Measurements from ENCODE around the gene PRRT1. TPM values are rescaled to one million over a fixed set of nuclear protein-coding genes. Genes with fewer than 3 reads are reported as not detected.
A peak's percentile ranks its signal among the peaks of the same experiment; 100 is the strongest.
"Not testable (repeated sequence)": the region's sequence is repeated elsewhere in the genome, so short reads cannot be mapped to it uniquely, and the experiment has no call there.

The PRRT1 gene
- total and polyA plus RNA-seq, 2 experiments from 2014 or later = 0.10 to 4.0 TPM

- Histone ChIP-seq H3K9me2 (replicated peaks; ENCODE audit: insufficient read depth) (no peaks in the 10 kb centered on the region), H2AFZ (no peak overlapping the region), H3K27ac (peak overlapping the region; percentile 83), H3K4me1 (ENCODE audit: insufficient read depth) (peaks cover 30% of the 10 kb centered on the region), H3K4me2 (peak overlapping the region; percentile 64), H4K20me1 (ENCODE audit: insufficient read depth, poor library complexity, severe bottlenecking) (no peaks in the 10 kb centered on the region), H3K79me2 (no peaks in the 10 kb centered on the region), H3K27me3 (no peaks in the 10 kb centered on the region), H3K9me3 (ENCODE audit: low read depth) (no peaks in the 10 kb centered on the region), H3K36me3 (replicated peaks; ENCODE audit: insufficient read depth, low read depth) (no peaks in the 10 kb centered on the region), H3K4me3 (no peak overlapping the region)
- TF ChIP-seq EZH2 (IDR thresholded peaks at IDR 0.05; ENCODE audit: borderline replicate concordance) = no peak
- no peak for TF ChIP-seq EZH2phosphoT487 (IDR thresholded peaks at IDR 0.05; ENCODE audit: low read depth, severe bottlenecking, unreplicated experiment)
- no peak for TF ChIP-seq CTCF (IDR thresholded peaks at IDR 0.05; ENCODE audit: poor library complexity)
- DNase-seq (ENCODE audit: low spot score) = peak; percentile 63
- 5% methylated on average over 5 of the region's 15 CpGs for WGBS (ENCODE audit: low lambda C conversion rate, missing lambda C conversion rate)
Measured at GRCh38 chr6:32108094-32108627, 43.6 kb downstream of the PRRT1 start.

- Histone ChIP-seq H3K4me1 (ENCODE audit: insufficient read depth) (peaks cover 26% of the 10 kb centered on the region), H3K27me3 (no peaks in the 10 kb centered on the region), H3K9me3 (ENCODE audit: low read depth) (no peaks in the 10 kb centered on the region), H4K20me1 (ENCODE audit: insufficient read depth, poor library complexity, severe bottlenecking) (no peaks in the 10 kb centered on the region), H3K4me3 (no peak overlapping the region), H3K36me3 (replicated peaks; ENCODE audit: insufficient read depth, low read depth) (no peaks in the 10 kb centered on the region), H2AFZ (no peak overlapping the region), H3K27ac (peak overlapping the region; percentile 83), H3K9me2 (replicated peaks; ENCODE audit: insufficient read depth) (no peaks in the 10 kb centered on the region), H3K4me2 (peak overlapping the region; percentile 64), H3K79me2 (no peaks in the 10 kb centered on the region)
- TF ChIP-seq EZH2 (IDR thresholded peaks at IDR 0.05; ENCODE audit: borderline replicate concordance) (no peak), EZH2phosphoT487 (IDR thresholded peaks at IDR 0.05; ENCODE audit: low read depth, severe bottlenecking, unreplicated experiment) (no peak)
- WGBS (ENCODE audit: low lambda C conversion rate, missing lambda C conversion rate) = 87% methylated on average over 1 of the region's 1 CpG
- DNase-seq (ENCODE audit: low spot score) = peak; percentile 4
Measured at GRCh38 chr6:32107406-32107805, 44.3 kb downstream of the PRRT1 start.

- H3K4me3 ChIP-seq = no peak overlapping the region
- TF ChIP-seq EZH2phosphoT487 (IDR thresholded peaks at IDR 0.05; ENCODE audit: low read depth, severe bottlenecking, unreplicated experiment) (no peak), CTCF (IDR thresholded peaks at IDR 0.05; ENCODE audit: poor library complexity) (no peak), EZH2 (IDR thresholded peaks at IDR 0.05; ENCODE audit: borderline replicate concordance) (no peak)
- H3K27ac ChIP-seq = no peak overlapping the region
- peaks cover 26% of the 10 kb centered on the region for H3K4me1 ChIP-seq (ENCODE audit: insufficient read depth)
- H3K4me2 ChIP-seq = no peak overlapping the region
- no peaks in the 10 kb centered on the region for H3K79me2 ChIP-seq
- no peaks in the 10 kb centered on the region for H4K20me1 ChIP-seq (ENCODE audit: insufficient read depth, poor library complexity, severe bottlenecking)
- no peaks in the 10 kb centered on the region for H3K9me3 ChIP-seq (ENCODE audit: low read depth)
- H3K27me3 ChIP-seq = no peaks in the 10 kb centered on the region
- H2AFZ ChIP-seq = no peak overlapping the region
- no peaks in the 10 kb centered on the region for H3K36me3 ChIP-seq (replicated peaks; ENCODE audit: insufficient read depth, low read depth)
- H3K9me2 ChIP-seq (replicated peaks; ENCODE audit: insufficient read depth) = no peaks in the 10 kb centered on the region
- 77% methylated on average over 4 of the region's 4 CpGs for WGBS (ENCODE audit: low lambda C conversion rate, missing lambda C conversion rate)
- DNase-seq (ENCODE audit: low spot score) = no peak
Measured at GRCh38 chr6:32105433-32105832, 46.3 kb downstream of the PRRT1 start.

GRCh38 chr6:32102255-32102654 lies 49.5 kb downstream of the PRRT1 start:
- Histone ChIP-seq H3K9me2 (replicated peaks; ENCODE audit: insufficient read depth) (no peaks in the 10 kb centered on the region), H3K27me3 (no peaks in the 10 kb centered on the region), H3K79me2 (no peaks in the 10 kb centered on the region), H3K4me1 (ENCODE audit: insufficient read depth) (peaks cover 5% of the 10 kb centered on the region), H3K4me3 (no peak overlapping the region), H3K4me2 (no peak overlapping the region), H3K9me3 (ENCODE audit: low read depth) (no peaks in the 10 kb centered on the region), H3K27ac (no peak overlapping the region), H3K36me3 (replicated peaks; ENCODE audit: insufficient read depth, low read depth) (no peaks in the 10 kb centered on the region), H2AFZ (no peak overlapping the region), H4K20me1 (ENCODE audit: insufficient read depth, poor library complexity, severe bottlenecking) (no peaks in the 10 kb centered on the region)
- WGBS (ENCODE audit: low lambda C conversion rate, missing lambda C conversion rate) = 79% methylated on average over 3 of the region's 3 CpGs
- no peak for DNase-seq (ENCODE audit: low spot score)
- TF ChIP-seq EZH2 (IDR thresholded peaks at IDR 0.05; ENCODE audit: borderline replicate concordance) (no peak), EZH2phosphoT487 (IDR thresholded peaks at IDR 0.05; ENCODE audit: low read depth, severe bottlenecking, unreplicated experiment) (no peak), CTCF (IDR thresholded peaks at IDR 0.05; ENCODE audit: poor library complexity) (no peak)

- H3K4me3 ChIP-seq; H4K20me1 ChIP-seq (ENCODE audit: insufficient read depth, poor library complexity, severe bottlenecking); H3K36me3 ChIP-seq (replicated peaks; ENCODE audit: insufficient read depth, low read depth); H3K9me3 ChIP-seq (ENCODE audit: low read depth); H3K27ac ChIP-seq; H2AFZ ChIP-seq; H3K27me3 ChIP-seq; H3K9me2 ChIP-seq (replicated peaks; ENCODE audit: insufficient read depth); DNase-seq (ENCODE audit: low spot score); H3K4me1 ChIP-seq (ENCODE audit: insufficient read depth); H3K79me2 ChIP-seq; H3K4me2 ChIP-seq: not testable (repeated sequence)
- 73% methylated on average over 8 of the region's 8 CpGs for WGBS (ENCODE audit: low lambda C conversion rate, missing lambda C conversion rate)
Measured at GRCh38 chr6:32100251-32100650, 51.5 kb downstream of the PRRT1 start.
